Measurements from ENCODE around the gene TRIM27. TPM values are rescaled to one million over a fixed set of nuclear protein-coding genes. Genes with fewer than 3 reads are reported as not detected.
"Not testable (repeated sequence)": the region's sequence is repeated elsewhere in the genome, so short reads cannot be mapped to it uniquely, and the experiment has no call there.

TRIM27 gene
- total RNA-seq, 6 experiments from 2014 or later: 31.5 to 54.8 (median 36.7) TPM

DNA sequence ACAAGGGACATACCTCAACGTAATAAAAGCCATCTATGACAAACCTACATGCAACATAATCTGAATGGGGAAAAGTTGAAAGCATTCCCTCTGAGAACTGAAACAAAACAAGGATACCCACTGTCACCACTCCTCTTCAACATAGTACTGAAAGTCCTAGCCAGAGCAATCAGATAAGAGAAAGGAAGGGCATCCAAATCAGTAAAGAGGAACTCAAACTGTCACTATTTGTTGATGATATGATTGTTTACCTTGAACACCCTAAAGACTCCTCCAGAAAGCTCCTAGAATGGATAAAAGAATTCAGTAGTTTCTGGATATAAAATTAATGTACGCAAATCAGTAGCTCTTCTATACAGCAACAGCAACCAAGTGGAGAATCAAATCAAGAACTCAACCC is 41.9 kb upstream of the TRIM27 start:
- no peak for DNase-seq
- Histone ChIP-seq H3K4me3 (no peak overlapping the region), H3K27me3 (no peaks in the 10 kb centered on the region), H3K27ac (no peak overlapping the region), H3K4me1 (no peaks in the 10 kb centered on the region), H3K9me3 (no peaks in the 10 kb centered on the region), H3K36me3 (no peaks in the 10 kb centered on the region)
- intact Hi-C loops (cut with DNase I): no loop called here
- no peak for ATAC-seq
- no peak for TF ChIP-seq POLR2A (IDR thresholded peaks at IDR 0.05)
- TF ChIP-seq CTCF (IDR thresholded peaks at IDR 0.05): no peak
- WGBS (ENCODE audit: insufficient coverage, low coverage, low lambda C conversion rate, missing lambda C conversion rate): 68% methylated on average over 2 of the region's 2 CpGs

DNA sequence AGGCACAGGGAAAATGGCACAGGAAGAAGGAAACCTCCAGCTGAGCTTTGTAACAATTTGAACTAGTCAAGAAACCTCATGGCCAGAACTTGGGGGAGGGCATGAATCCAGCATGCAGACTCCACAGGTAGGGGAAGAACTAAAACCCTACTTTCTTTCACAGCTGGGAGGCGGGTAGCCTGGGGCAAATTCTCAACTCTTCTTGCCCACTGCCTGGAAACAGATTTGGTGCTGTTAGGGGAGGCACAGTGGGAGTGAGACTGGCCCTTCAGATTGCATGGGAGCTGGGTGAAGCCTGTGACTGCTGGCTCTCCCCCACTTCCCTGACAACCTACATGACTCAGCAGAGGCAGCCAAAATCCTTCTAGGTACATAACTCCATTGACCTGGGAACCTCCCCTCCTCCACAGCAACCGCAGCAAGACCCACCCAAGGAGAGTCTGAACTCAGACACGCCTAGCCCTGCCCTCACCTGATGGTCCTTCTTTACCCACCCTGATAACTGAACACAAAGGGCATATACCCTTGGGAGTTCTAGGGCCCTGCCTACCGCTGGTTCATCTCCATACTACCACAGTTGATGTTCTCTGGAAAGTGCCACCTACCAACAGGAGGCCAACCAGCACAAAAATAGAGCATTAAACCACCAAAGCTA is 37.2 kb upstream of the TRIM27 start:
- H3K27ac ChIP-seq: no peak overlapping the region
- ATAC-seq (no peak), DNase-seq (no peak)
- intact Hi-C loops (cut with DNase I): no loop called here
- no peaks in the 10 kb centered on the region for H3K4me1 ChIP-seq
- 100% methylated on average over 1 of the region's 4 CpGs for WGBS (ENCODE audit: insufficient coverage, low coverage, low lambda C conversion rate, missing lambda C conversion rate)
- no peaks in the 10 kb centered on the region for H3K9me3 ChIP-seq
- no peak overlapping the region for H3K4me3 ChIP-seq
- no peaks in the 10 kb centered on the region for H3K27me3 ChIP-seq
- no peaks in the 10 kb centered on the region for H3K36me3 ChIP-seq
- no peak for TF ChIP-seq CTCF (IDR thresholded peaks at IDR 0.05)
- TF ChIP-seq POLR2A (IDR thresholded peaks at IDR 0.05): no peak

DNA sequence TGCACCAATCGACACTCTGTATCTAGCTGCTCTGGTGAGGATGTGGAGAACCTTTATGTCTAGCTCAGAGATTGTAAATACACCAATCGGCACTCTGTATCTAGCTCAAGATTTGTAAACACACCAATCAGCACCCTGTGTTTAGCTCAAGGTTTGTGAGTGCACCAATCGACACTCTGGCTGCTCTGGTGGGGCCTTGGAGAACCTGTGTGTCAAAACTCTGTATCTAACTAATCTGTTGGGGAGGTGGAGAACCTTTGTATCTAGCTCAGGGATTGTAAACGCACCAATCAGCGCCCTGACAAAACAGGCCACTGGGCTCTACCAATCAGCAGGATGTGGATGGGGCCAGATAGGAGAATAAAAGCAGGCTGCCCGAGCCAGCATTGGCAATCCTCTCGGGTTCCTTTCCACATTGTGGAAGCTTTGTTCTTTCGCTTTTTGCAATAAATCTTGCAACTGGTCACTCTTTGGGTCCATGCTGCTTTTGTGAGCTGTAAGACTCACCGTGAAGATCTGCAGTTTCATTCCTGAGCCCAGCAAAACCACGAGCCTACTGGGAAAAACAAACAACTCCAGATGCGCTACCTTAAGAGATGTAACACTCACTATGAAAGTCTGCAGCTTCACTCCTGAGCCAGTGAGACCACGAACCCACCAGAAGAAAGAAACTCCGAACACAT is 34.9 kb upstream of the TRIM27 start:
- H3K9me3 ChIP-seq; DNase-seq; ATAC-seq; H3K4me3 ChIP-seq; intact Hi-C loops (cut with DNase I); H3K27me3 ChIP-seq; H3K36me3 ChIP-seq; H3K27ac ChIP-seq; H3K4me1 ChIP-seq: not testable (repeated sequence)
- WGBS (ENCODE audit: insufficient coverage, low coverage, low lambda C conversion rate, missing lambda C conversion rate): 60% methylated on average over 7 of the region's 13 CpGs

- WGBS (ENCODE audit: insufficient coverage, low coverage, low lambda C conversion rate, missing lambda C conversion rate): no CpG with 5 or more reads among the region's 24 CpGs
- DNase-seq; H3K9me3 ChIP-seq; ATAC-seq; H3K27ac ChIP-seq; H3K27me3 ChIP-seq; H3K4me1 ChIP-seq; H3K4me3 ChIP-seq; intact Hi-C loops (cut with DNase I); H3K36me3 ChIP-seq: not testable (repeated sequence)
Observed at GRCh38 chr6:28957795-28958314, 34.1 kb upstream of the TRIM27 start.

GRCh38 chr6:28956331-28956730 is 32.5 kb upstream of the TRIM27 start:
- WGBS (ENCODE audit: insufficient coverage, low coverage, low lambda C conversion rate, missing lambda C conversion rate): 50% methylated on average over 3 of the region's 3 CpGs
- TF ChIP-seq POLR2A (IDR thresholded peaks at IDR 0.05): no peak
- TF ChIP-seq CTCF (IDR thresholded peaks at IDR 0.05): no peak
- H3K4me1 ChIP-seq: no peaks in the 10 kb centered on the region
- intact Hi-C loops (cut with DNase I): no loop called here
- H3K9me3 ChIP-seq: no peaks in the 10 kb centered on the region
- ATAC-seq (no peak), DNase-seq (no peak)
- H3K27me3 ChIP-seq: no peaks in the 10 kb centered on the region
- no peak overlapping the region for H3K27ac ChIP-seq
- no peak overlapping the region for H3K4me3 ChIP-seq
- no peaks in the 10 kb centered on the region for H3K36me3 ChIP-seq

Data from right lobe of liver (tissue), 6 donors.